HFFc6 (cell line): ENCODE results near the gene FOSB. TPM values are rescaled to one million over a fixed set of nuclear protein-coding genes. Genes with fewer than 3 reads are reported as not detected.
"Not testable (repeated sequence)": the region's sequence is repeated elsewhere in the genome, so short reads cannot be mapped to it uniquely, and the experiment has no call there.

Experiments used
- DNase-seq: peaks from one replicate; pipeline ENCODE4 v3.0.0-alpha.2; 2018
- H3K27ac Mint-ChIP-seq: 2 replicates; pipeline ENCODE4 v1.8.0; 2020; ENCODE audit warnings: mild to moderate bottlenecking, mixed read lengths
- H3K27me3 Mint-ChIP-seq: 2 replicates; pipeline ENCODE4 v1.8.0; 2021; ENCODE audit warnings: mild to moderate bottlenecking, moderate library complexity, mixed read lengths; ENCODE audit not compliant: insufficient read depth
- H3K36me3 Mint-ChIP-seq: 2 replicates; pipeline ENCODE4 v1.8.0; 2021; ENCODE audit warnings: low read depth, mixed read lengths
- H3K4me1 Mint-ChIP-seq: 2 replicates; pipeline ENCODE4 v1.8.0; 2020; ENCODE audit warnings: low read depth, mixed read lengths
- H3K4me3 Mint-ChIP-seq: 2 replicates; pipeline ENCODE4 v1.8.0; 2020; ENCODE audit warnings: mild to moderate bottlenecking, moderate library complexity, mixed read lengths
- H3K9me3 Mint-ChIP-seq: 2 replicates; pipeline ENCODE4 v1.8.0; 2020; ENCODE audit warnings: mild to moderate bottlenecking, mixed read lengths
- total RNA-seq, 6 experiments: library from RNA; stranded (reverse); fragmentation: NEBNext Ultra II Directional; extraction: Animal tissue kit (Norgen Biotek cat#: 25700); gene quantifications; 2 replicates in 1 of 6; 3 replicates in 5 of 6; pipeline ENCODE4 v1.2.3, GENCODE V29; 2021
- TF ChIP-seq, protein P1 (sequence below): fragments of 200-600 bp; sonication (generic); IDR thresholded peaks from 2 replicates; pipeline ENCODE4 v1.5.0; 2021; ENCODE audit warnings: antibody characterized with exemption, mild to moderate bottlenecking

Gene FOSB
- total RNA-seq, 6 experiments from 2014 or later = 35.0 to 71.5 (median 62.9) TPM

DNA sequence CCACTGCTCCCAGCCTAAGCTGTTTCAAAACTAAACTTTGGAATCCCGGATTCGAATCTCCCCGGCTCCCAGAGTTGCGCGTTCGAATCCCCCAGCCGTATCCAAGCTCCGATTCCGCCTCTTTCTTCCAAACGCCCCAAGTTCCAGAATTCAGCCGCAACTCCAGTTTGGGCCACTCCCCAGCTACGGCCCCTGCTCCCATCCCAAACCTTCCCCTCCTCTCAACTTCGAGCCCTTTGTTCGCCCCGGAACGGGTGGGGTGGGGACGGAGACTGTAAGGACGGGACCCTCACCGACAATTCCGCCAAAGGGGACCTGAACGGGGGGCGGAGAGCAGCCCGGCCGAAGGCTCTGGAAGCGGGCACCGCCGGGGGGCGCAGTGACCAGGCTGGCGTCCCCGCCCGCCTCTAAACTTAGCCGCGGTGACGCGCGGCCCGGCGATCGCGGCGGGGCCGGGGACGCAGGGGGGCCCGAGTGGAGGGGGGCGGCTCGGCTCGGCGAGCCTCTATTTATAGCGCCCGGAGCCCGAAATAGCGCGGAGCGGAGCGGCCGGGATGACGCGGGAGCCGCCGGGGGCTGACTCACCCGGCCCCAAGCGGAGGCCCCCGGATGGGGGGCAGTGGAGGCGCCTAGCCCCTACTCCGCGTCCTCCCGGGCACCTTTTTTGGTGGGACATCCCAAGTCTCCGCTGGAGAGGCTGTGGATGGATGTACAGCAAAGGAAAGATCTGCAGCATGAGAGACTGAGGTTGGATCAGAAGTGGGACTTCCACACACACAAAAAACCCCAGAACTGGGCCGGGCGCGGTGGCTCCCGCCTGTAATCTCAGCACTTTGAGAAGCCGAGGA lies 39.2 kb upstream of the FOSB start:
- H3K4me1 Mint-ChIP-seq = peaks cover 48% of the 10 kb centered on the region
- TF ChIP-seq, protein P1, sequence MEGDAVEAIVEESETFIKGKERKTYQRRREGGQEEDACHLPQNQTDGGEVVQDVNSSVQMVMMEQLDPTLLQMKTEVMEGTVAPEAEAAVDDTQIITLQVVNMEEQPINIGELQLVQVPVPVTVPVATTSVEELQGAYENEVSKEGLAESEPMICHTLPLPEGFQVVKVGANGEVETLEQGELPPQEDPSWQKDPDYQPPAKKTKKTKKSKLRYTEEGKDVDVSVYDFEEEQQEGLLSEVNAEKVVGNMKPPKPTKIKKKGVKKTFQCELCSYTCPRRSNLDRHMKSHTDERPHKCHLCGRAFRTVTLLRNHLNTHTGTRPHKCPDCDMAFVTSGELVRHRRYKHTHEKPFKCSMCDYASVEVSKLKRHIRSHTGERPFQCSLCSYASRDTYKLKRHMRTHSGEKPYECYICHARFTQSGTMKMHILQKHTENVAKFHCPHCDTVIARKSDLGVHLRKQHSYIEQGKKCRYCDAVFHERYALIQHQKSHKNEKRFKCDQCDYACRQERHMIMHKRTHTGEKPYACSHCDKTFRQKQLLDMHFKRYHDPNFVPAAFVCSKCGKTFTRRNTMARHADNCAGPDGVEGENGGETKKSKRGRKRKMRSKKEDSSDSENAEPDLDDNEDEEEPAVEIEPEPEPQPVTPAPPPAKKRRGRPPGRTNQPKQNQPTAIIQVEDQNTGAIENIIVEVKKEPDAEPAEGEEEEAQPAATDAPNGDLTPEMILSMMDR = peak; percentile 77
- H3K9me3 Mint-ChIP-seq = no peaks in the 10 kb centered on the region
- H3K27me3 Mint-ChIP-seq = peaks cover 3% of the 10 kb centered on the region; the same call in 1 of the 2 replicates
- no peaks in the 10 kb centered on the region for H3K36me3 Mint-ChIP-seq
- DNase-seq = no peak
- peak overlapping the region; percentile 90 for H3K4me3 Mint-ChIP-seq
- H3K27ac Mint-ChIP-seq = peak overlapping the region; percentile 99

DNA sequence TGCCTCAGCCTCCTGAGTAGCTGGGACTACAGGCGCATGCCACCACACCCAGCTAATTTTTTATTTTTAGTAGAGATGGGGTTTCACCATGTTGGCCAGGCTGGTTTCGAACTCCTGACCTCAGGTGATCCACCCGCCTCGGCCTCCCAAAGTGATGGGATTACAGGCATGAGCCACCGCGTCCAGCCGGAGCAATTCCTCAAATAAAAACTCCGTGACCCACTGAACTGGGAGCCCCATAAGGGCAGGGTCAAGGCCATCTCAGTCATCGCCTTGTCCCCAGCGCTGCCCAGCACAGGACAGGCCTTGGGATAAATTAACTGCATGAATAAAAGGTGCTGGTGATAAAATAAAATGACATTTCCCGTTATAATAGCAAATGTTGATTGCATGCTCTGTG lies 37.9 kb upstream of the FOSB start:
- not testable (repeated sequence) for H3K27me3 Mint-ChIP-seq, DNase-seq, H3K4me3 Mint-ChIP-seq, H3K36me3 Mint-ChIP-seq, H3K9me3 Mint-ChIP-seq
- H3K27ac Mint-ChIP-seq = peak overlapping the region; percentile 11
- peaks cover 35% of the 10 kb centered on the region for H3K4me1 Mint-ChIP-seq

DNA sequence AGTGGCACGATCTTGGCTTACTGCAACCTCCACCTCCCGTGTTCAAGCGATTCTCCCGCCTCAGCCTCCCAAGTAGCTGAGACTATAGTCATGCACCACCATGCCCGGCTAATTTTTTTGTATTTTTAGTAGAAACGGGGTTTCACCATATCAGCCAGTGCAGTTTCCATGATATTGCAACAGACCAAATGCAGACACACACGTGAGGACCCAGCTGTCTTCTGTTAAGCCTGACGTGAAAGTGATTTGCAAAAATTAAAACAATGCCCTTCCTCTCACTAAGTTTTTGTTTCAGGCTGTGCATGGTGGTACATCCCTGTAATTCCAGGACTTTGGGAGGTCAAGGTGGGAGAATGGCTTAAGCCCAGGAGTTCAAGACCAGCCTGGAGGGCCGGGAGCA lies 36.8 kb upstream of the FOSB start:
- not testable (repeated sequence) for H3K4me3 Mint-ChIP-seq, H3K9me3 Mint-ChIP-seq, H3K27me3 Mint-ChIP-seq, H3K36me3 Mint-ChIP-seq, DNase-seq
- peak overlapping the region; percentile 57 for H3K27ac Mint-ChIP-seq
- H3K4me1 Mint-ChIP-seq = peaks cover 28% of the 10 kb centered on the region

DNA sequence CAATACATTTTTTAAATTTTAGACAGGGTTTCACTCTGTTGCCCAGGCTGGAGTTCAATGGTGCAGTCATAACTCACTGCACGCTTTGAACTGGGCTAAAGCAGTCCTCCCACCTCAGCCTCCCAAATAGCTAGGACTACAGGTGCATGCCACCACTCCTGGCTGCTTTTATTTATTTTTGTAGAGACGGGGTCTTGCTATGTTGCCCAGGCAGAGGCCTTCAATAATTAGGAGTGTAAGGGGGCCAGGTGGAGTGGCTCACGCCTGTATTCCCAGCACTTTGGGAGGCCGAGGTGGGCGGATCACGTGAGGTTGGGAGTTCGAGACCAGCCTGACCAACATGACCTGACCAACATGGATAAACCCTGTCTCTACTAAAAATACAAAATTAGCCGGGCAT lies 35.3 kb upstream of the FOSB start:
- DNase-seq, H3K9me3 Mint-ChIP-seq, H3K36me3 Mint-ChIP-seq, H3K27me3 Mint-ChIP-seq, H3K27ac Mint-ChIP-seq, H3K4me3 Mint-ChIP-seq: not testable (repeated sequence)
- H3K4me1 Mint-ChIP-seq = peaks cover 19% of the 10 kb centered on the region

DNA sequence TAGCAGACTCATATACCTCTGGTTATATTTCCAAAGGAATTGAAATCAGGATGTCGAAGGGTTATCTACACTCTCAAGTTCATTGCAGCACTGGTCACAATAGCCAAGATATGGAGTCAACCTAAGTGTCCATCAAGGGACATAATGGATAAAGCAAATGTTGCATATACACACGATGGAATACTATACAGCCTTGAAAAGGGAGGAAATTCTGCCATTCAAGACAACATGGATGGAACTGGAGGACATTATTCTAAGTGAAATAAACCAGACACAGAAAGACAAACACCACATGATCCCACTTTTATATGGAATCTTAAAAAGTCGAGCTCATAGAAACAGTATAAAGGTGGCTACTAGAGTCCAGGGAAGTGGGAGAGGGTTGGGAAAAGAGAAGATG lies 30.5 kb upstream of the FOSB start:
- H3K9me3 Mint-ChIP-seq = no peaks in the 10 kb centered on the region
- no peak overlapping the region for H3K4me3 Mint-ChIP-seq
- H3K27me3 Mint-ChIP-seq = peaks cover under 1% of the 10 kb centered on the region; the same call in 1 of the 2 replicates
- peaks cover 17% of the 10 kb centered on the region for H3K4me1 Mint-ChIP-seq
- DNase-seq = no peak
- no peaks in the 10 kb centered on the region for H3K36me3 Mint-ChIP-seq
- no peak overlapping the region for H3K27ac Mint-ChIP-seq
- TF ChIP-seq, protein P1 = no peak

DNA sequence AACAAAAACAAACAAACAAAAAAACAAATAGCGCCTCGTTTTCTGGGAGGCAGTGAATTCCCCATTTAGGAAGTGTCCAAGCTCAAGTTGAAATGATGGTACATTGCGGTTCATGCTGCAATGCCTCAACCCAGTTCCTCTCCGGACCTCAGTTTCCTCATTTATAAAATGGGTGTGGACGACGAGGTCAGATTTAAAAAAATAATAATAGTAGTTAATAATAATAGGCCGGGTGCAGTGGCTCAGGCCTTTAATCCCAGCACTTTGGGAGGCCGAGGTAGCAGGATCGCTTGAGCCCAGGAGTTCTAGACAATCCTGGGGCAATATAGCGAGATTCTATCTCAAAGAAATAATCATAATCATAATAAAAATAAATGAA lies 28.6 kb upstream of the FOSB start:
- TF ChIP-seq, protein P1 = no peak
- Mint-ChIP-seq H3K36me3 (no peaks in the 10 kb centered on the region), H3K4me1 (peaks cover 33% of the 10 kb centered on the region), H3K27ac (peak overlapping the region; percentile 36), H3K9me3 (no peaks in the 10 kb centered on the region), H3K27me3 (peaks cover 4% of the 10 kb centered on the region; the same call in 1 of the 2 replicates), H3K4me3 (0 out of 2 replicates have a peak overlapping the region, but pooled peaks have one; percentile 17)
- DNase-seq = no peak

DNA sequence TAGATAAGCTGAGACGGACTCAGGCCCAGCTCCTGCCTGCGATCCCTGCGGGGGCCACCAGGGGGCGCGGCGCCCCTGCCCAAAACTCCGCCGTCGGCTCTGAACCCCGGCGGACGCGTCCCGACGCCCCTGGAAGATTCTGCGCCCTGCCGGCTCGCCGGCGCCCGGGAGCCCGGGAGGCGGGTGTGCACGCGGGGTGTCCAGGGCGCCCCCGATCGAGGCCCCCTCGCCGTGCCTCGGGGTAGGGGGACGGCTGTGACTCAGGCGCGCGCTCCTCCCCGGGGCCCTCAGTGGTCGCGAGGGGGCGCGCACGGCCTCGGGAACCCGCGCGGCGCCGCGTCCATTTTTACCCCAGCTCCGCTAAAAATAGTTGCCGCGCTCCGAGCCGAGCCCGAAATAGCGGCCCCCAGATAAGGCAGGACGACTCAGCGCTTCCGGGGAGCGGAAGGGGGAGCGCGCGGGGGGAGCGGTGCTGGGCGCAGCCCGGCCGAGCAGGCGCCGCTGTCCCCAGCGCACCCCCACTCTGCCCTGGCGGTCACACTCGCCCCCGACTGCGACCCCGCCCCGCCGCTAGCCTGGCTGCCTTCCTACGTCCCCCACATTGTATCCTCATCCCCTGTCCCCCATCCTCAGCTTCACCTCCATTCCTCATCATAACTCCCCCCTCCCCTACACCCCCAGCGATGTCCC lies 28.1 kb upstream of the FOSB start:
- Mint-ChIP-seq H3K9me3 (no peaks in the 10 kb centered on the region), H3K27me3 (peaks cover 8% of the 10 kb centered on the region), H3K4me1 (peaks cover 38% of the 10 kb centered on the region), H3K4me3 (peak overlapping the region; percentile 59), H3K27ac (peak overlapping the region; percentile 82), H3K36me3 (no peaks in the 10 kb centered on the region)
- DNase-seq = peak; percentile 84
- TF ChIP-seq, protein P1 = peak; percentile 100
